ENCODE measurements around the gene CSKMT.

DNA sequence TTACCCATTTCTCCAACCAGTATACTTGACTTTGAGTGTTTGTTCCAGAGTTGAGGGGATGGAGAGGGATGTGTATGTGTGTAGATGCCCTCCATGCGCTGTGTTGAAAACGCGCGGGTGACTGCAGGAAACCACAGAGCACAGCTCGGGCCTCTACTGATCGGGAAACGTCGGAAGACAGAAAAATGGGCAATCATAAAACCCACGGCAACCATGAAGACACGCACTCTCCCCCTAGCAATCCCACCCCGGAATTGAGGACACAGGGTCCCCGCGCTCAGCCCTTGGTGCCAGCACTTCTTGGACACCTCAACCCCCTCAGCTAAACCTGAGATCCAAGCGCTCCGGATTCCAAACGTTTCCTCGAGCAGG is 6.1 kb downstream of the CSKMT start:
- TF ChIP-seq, protein P1, sequence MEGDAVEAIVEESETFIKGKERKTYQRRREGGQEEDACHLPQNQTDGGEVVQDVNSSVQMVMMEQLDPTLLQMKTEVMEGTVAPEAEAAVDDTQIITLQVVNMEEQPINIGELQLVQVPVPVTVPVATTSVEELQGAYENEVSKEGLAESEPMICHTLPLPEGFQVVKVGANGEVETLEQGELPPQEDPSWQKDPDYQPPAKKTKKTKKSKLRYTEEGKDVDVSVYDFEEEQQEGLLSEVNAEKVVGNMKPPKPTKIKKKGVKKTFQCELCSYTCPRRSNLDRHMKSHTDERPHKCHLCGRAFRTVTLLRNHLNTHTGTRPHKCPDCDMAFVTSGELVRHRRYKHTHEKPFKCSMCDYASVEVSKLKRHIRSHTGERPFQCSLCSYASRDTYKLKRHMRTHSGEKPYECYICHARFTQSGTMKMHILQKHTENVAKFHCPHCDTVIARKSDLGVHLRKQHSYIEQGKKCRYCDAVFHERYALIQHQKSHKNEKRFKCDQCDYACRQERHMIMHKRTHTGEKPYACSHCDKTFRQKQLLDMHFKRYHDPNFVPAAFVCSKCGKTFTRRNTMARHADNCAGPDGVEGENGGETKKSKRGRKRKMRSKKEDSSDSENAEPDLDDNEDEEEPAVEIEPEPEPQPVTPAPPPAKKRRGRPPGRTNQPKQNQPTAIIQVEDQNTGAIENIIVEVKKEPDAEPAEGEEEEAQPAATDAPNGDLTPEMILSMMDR (IDR thresholded peaks at IDR 0.05) = no peak
- no peak for TF ChIP-seq POLR2A (IDR thresholded peaks at IDR 0.05)
